OCI-LY3 (cell line): ENCODE measurements around the gene DCUN1D2.

Experiments
- H2AFZ ChIP-seq: fragments of 200-600, 300-600 bp; shearing (Covaris generic); 2 replicates; pipeline ENCODE4 v1.6.0; 2014; ENCODE audit warnings: antibody characterized with exemption, low read depth, low read length
- H3K27ac ChIP-seq: fragments of 200-600, 300-600 bp; sonication (generic); 2 replicates; pipeline ENCODE4 v1.5.1; 2014; ENCODE audit warnings: mild to moderate bottlenecking, low read length, moderate library complexity, mixed read lengths
- H3K27me3 ChIP-seq: fragments of 200-600, 300-600 bp; sonication (generic); 2 replicates; pipeline ENCODE4 v1.6.1; 2014; ENCODE audit warnings: low read depth, low read length, mixed read lengths
- H3K36me3 ChIP-seq: fragments of 200-600, 300-600 bp; sonication (generic); replicated peaks from 2 replicates; pipeline ENCODE3; 2014; ENCODE audit warnings: low read depth, low read length, mixed read lengths
- H3K4me1 ChIP-seq: fragments of 300-600, 200-600 bp; sonication (generic); 2 replicates; pipeline ENCODE4 v1.6.1; 2014; ENCODE audit warnings: low read length, mixed read lengths
- H3K4me2 ChIP-seq: fragments of 200-600, 300-600 bp; sonication (generic); 2 replicates; pipeline ENCODE4 v1.6.1; 2014; ENCODE audit warnings: low read length, mixed read lengths
- H3K4me3 ChIP-seq: fragments of 300-600, 200-600 bp; sonication (generic); 2 replicates; pipeline ENCODE4 v1.5.1; 2014; ENCODE audit warnings: antibody characterized with exemption, mild to moderate bottlenecking, low read length, moderate library complexity
- H3K79me2 ChIP-seq: fragments of 300-600, 200-600 bp; shearing (Covaris generic); 2 replicates; pipeline ENCODE4 v1.6.1; 2014; ENCODE audit warnings: mild to moderate bottlenecking, low read length, mixed read lengths
- H3K9ac ChIP-seq: fragments of 300-600, 200-600 bp; shearing (Covaris generic); 2 replicates; pipeline ENCODE4 v1.6.0; 2014; ENCODE audit warnings: mild to moderate bottlenecking, low read length, moderate library complexity
- H3K9me3 ChIP-seq: fragments of 200-600, 300-600 bp; shearing (Covaris generic); 2 replicates; pipeline ENCODE4 v1.6.1; 2014; ENCODE audit warnings: low read length, mixed read lengths; ENCODE audit not compliant: insufficient read depth
- H4K20me1 ChIP-seq: fragments of 200-600, 300-600 bp; sonication (generic); 2 replicates; pipeline ENCODE4 v1.6.1; 2016; ENCODE audit warnings: low read length, mixed read lengths; ENCODE audit not compliant: insufficient read depth
- CTCF ChIP-seq: fragments of 200-600, 300-600 bp; sonication (generic); IDR thresholded peaks from 2 replicates; pipeline ENCODE4 v1.5.1; 2014; ENCODE audit warnings: antibody characterized with exemption, low read length, low read depth
- EZH2phosphoT487 ChIP-seq: fragments of 200-600 bp; shearing (Covaris generic); IDR thresholded peaks from 2 replicates; pipeline ENCODE4 v1.6.1; 2018; ENCODE audit warnings: antibody characterized with exemption, mixed run types, low read depth

Gene DCUN1D2

GRCh38 chr13:113417836-113418721, 72.4 kb downstream of the DCUN1D2 start:
- no peaks in the 10 kb centered on the region for H3K9me3 ChIP-seq
- no peaks in the 10 kb centered on the region for H4K20me1 ChIP-seq
- peaks cover 20% of the 10 kb centered on the region for H3K27me3 ChIP-seq
- no peaks in the 10 kb centered on the region for H3K79me2 ChIP-seq
- TF ChIP-seq EZH2phosphoT487, result no peak
- no peak for TF ChIP-seq CTCF
- H3K36me3 ChIP-seq, result no peaks in the 10 kb centered on the region
- no peak overlapping the region for H3K4me3 ChIP-seq
- no peak overlapping the region for H3K4me2 ChIP-seq
- no peaks in the 10 kb centered on the region for H3K4me1 ChIP-seq
- H3K27ac ChIP-seq, result no peak overlapping the region
- H2AFZ ChIP-seq, result no peak overlapping the region
- H3K9ac ChIP-seq, result no peak overlapping the region

- Histone ChIP-seq H3K27me3 (peaks cover 20% of the 10 kb centered on the region), H3K27ac (no peak overlapping the region), H3K36me3 (no peaks in the 10 kb centered on the region), H3K9ac (no peak overlapping the region), H4K20me1 (no peaks in the 10 kb centered on the region), H3K79me2 (no peaks in the 10 kb centered on the region), H3K4me1 (no peaks in the 10 kb centered on the region), H3K4me2 (no peak overlapping the region), H2AFZ (no peak overlapping the region), H3K9me3 (no peaks in the 10 kb centered on the region), H3K4me3 (no peak overlapping the region)
- TF ChIP-seq CTCF (no peak), EZH2phosphoT487 (no peak)
Measured at GRCh38 chr13:113417008-113417751, 73.3 kb downstream of the DCUN1D2 start.

- no peaks in the 10 kb centered on the region for H3K79me2 ChIP-seq
- H3K4me3 ChIP-seq, result no peak overlapping the region
- no peak overlapping the region for H3K9ac ChIP-seq
- H4K20me1 ChIP-seq, result no peaks in the 10 kb centered on the region
- no peak overlapping the region for H2AFZ ChIP-seq
- no peak overlapping the region for H3K4me2 ChIP-seq
- H3K27me3 ChIP-seq, result peaks cover 20% of the 10 kb centered on the region
- no peaks in the 10 kb centered on the region for H3K9me3 ChIP-seq
- no peak for TF ChIP-seq CTCF
- no peak for TF ChIP-seq EZH2phosphoT487
- no peak overlapping the region for H3K27ac ChIP-seq
- H3K36me3 ChIP-seq, result no peaks in the 10 kb centered on the region
- H3K4me1 ChIP-seq, result no peaks in the 10 kb centered on the region
Measured at GRCh38 chr13:113415825-113416224, 74.7 kb downstream of the DCUN1D2 start.

- no peak overlapping the region for H3K27ac ChIP-seq
- H3K79me2 ChIP-seq, result no peaks in the 10 kb centered on the region
- H3K9ac ChIP-seq, result no peak overlapping the region
Measured at GRCh38 chr13:113415032-113415431, 75.5 kb downstream of the DCUN1D2 start.

More at GRCh38 chr13:113415032-113415431, 75.5 kb downstream of the DCUN1D2 start:
- Histone ChIP-seq H4K20me1 (no peaks in the 10 kb centered on the region), H2AFZ (no peak overlapping the region), H3K4me1 (no peaks in the 10 kb centered on the region), H3K36me3 (no peaks in the 10 kb centered on the region), H3K9me3 (no peaks in the 10 kb centered on the region), H3K4me3 (no peak overlapping the region), H3K4me2 (no peak overlapping the region), H3K27me3 (peaks cover 20% of the 10 kb centered on the region)
- TF ChIP-seq CTCF, result no peak
- TF ChIP-seq EZH2phosphoT487, result no peak
